GM18499 (cell line): ENCODE results near the gene F10.

Experiments
- ATAC-seq: cut with Tn5 transposase; IDR thresholded peaks from one replicate; pipeline ENCODE4 v1.9.1; 2021; ENCODE audit warnings: moderate number of reproducible peaks; ENCODE audit not compliant: insufficient read depth, unreplicated experiment

F10 gene

DNA sequence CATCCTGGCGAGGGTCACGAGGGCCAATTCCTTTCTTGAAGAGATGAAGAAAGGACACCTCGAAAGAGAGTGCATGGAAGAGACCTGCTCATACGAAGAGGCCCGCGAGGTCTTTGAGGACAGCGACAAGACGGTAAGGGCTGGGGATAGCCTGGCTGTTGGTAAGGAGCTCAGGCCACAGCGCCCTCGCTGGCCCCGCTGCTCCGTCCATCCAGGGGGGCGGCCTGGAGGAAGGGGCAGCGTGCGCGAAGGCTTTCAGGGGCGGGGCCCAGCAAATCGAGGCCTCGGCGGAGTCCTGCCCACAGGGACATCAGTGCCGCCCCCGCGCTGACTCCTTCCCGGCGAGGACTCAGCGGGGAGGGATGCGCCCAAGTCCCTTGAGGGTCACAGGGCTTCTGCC is 6.9 kb downstream of the F10 start:
- ATAC-seq: no peak

DNA sequence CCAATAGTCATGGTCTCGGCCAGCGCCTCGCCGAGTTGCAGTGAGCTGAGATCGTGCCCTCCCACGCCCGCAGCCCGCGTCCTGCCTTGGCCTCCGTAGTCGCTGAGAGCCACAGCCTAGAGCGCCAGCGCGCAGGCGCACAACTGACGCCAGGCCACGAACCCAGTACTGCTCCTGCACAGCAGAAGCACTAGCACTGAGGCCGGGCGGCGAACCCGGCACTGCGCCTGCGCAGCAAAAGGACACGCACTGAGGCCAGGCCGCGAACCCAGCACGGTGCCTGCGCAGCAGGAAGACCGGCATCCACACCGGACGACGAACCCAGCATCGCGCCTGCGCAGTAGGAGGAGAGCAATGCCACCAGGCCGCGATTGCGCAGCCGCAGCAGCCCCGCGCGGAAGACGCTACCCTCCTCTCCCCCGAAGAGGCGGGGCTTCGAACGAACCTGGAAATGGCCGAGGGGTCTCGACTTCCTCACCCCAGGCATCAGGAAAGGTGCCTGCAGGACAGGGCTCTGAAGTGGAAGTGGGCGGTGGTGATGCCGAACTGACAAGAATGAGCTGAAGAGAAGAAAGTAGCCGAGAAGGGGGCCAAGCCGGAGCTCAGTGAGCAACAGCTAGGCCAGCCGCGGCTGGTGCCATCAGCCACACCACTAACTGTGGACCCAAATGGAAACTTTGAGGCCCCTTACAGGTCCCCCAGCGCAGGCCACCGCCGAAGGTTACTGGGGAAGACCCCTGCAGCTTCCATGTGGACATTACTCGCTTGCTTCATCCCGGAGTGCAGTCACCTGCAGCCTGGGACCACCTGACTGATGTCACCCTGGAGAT is 7.5 kb downstream of the F10 start:
- no peak for ATAC-seq

GRCh38 chr13:113135281-113135760 is 12.7 kb downstream of the F10 start:
- no peak for ATAC-seq

DNA sequence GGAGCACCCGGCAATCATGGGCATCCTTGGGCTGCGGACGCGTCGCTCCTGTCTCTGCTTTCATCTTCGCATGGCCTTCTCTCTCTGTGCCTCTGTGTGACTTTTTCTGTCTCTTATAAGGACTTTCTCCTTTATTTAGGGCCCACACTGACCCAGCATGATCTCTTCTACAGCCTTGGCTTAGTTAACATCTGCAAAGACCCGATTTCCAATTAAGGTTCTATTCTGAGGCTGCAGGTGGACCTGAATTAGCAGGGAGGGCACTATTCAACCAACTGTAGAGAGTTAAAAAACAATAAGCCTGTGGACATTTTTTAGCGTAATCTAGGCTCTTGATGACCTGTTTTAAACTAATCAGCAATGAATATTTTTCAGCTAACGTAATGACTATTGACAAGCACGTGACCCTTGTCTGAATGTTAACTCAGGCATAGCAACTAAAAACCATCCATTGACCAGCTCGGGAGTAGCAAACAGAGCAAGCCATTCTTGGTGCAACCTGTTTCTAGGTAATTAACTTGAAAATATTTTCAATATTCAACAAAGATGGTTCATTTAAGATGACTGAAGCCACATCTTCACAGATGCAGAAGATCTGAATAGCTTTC is 15.2 kb downstream of the F10 start:
- no peak for ATAC-seq

- no peak for ATAC-seq
Observed at GRCh38 chr13:113138792-113139551, 16.4 kb downstream of the F10 start.

DNA sequence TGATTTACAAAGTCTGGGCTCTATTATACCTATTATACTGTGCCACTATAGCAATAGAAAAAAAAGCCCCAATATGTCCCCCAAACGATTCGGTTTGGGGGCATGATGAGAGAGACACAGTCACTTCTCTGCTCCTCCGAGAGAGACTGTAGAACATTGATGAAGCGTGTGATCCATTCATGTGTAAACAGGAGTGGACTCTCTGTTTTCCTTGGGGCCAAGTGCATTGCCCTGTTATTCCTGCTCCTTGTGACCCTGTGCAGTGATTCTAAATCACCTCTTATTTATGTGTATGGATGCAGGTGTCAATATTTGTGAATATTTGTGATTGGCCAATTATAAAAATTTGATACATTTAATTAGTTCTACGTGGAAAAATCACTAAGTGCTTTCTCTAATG is 17.0 kb downstream of the F10 start:
- no peak for ATAC-seq

DNA sequence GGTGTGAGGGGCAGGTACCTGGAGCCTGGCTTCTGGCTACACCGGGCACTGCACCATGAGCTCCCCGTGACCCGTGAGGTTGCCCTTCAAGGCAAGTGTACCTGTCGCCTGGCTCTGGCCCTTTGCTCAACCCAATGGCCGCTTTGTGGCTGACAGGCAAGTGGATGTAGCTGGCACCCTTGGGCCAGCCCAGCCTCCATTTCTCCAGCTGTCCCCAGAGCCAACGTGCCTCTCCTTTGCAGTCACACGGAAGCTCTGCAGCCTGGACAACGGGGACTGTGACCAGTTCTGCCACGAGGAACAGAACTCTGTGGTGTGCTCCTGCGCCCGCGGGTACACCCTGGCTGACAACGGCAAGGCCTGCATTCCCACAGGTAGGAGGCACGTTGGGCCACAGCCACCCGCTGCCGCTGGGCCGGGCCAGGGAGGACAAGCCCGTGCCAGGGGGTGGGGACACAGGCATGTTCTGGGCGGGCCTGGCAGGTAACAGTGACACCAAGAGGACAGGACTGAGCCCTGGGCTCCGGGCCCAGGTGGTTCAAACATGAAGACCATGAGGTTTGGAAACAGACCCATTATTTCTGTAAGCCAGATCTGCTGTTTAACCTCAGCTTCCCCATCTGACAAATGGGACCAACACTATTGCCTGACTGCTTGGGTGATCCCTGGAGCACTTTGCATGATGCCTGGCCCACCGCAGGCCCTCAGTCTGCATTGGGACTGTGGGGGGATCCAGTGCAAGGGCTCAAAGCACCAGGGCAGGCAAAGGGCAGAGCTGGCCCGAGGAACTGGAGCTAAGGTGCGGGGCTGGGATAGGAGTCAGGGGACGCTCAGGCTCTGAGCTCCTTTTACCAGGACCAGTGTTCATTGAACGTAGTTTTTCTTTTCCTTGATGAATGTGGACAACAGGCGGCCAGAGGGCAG is 18.3 kb downstream of the F10 start:
- ATAC-seq: no peak

DNA sequence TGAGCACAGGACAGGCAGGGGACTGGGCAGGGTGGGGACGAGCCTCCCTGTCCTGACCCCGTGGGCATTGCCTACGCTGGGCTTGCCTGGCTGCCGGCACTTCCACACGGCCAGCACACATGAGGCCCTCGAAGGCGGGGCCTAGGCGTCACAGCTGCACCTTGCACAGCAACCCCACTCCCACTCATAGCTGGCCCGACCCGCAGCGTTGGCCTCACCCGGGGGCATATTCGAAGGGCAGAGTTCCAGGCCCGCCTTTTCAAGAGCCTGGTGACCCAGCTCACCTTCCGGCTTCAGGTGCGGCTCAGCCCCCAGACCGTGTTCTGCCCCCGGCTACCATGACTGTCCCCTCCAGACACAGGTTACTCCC is 19.0 kb downstream of the F10 start:
- ATAC-seq: no peak

- ATAC-seq: no peak
Observed at GRCh38 chr13:113142876-113143275, 20.3 kb downstream of the F10 start.

DNA sequence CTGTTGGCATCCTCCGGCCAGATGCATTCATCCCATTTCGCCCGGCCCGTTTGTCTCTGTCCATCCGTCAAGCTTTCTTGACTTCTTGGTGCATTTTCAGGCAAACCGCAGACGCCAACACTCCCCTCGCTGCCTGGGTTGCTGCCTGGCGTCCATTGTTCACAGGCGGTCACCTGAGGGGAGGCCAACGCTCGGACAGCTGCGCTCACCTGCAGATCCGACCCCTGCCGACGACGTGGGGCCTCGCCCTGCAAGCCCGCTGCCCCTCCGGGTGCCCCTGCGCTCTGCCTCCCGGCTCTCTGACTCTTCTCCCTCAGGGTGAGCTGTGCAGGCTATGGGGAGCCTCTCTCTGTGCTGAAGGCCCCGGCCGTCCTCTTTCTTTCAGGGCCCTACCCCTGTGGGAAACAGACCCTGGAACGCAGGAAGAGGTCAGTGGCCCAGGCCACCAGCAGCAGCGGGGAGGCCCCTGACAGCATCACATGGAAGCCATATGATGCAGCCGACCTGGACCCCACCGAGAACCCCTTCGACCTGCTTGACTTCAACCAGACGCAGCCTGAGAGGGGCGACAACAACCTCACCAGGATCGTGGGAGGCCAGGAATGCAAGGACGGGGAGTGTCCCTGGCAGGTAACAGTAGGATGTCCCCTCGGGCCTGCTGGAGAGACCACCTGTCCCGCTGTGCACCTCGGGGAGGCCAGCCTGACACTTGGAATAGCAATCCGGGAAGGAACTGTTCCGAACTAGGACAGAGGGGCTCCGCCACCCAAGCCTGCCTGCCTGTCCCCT is 21.1 kb downstream of the F10 start:
- ATAC-seq: no peak

DNA sequence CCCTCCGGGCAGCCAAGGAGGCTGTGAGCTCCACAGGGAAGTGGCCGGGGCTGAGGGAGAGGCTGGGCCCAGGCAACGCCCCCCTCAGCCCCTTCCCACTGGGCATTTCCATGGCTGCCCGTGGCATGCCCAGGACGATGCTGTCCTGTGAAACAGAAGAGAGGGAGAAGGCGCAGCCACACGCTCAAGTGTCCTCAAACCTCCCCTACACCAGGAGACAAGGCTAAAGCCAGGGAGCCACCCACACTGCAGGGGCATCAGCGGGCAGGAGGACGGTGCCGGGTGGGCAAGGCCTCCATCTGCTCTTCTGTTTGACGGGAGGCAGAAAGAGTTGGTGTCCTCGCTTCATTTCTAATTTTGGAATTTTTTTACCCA is 21.6 kb downstream of the F10 start:
- ATAC-seq: no peak

DNA sequence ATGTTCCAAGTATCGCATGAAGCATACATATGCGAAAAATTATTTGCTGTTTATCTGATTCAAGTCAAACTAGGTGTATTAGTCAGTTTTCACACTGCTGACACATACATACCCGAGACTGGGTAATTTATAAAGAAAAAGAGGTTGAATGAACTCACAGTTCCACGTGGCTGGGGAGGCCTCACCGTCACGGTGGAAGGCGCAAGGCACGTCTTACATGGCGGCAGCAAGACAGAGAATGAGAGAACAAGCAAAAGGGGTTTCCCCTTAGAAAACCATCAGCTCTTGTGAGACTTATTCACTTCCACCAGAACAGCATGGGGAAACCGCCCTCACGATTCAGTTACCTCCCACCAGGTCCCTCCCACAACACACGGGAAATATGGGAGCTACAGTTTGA is 22.9 kb downstream of the F10 start:
- no peak for ATAC-seq

DNA sequence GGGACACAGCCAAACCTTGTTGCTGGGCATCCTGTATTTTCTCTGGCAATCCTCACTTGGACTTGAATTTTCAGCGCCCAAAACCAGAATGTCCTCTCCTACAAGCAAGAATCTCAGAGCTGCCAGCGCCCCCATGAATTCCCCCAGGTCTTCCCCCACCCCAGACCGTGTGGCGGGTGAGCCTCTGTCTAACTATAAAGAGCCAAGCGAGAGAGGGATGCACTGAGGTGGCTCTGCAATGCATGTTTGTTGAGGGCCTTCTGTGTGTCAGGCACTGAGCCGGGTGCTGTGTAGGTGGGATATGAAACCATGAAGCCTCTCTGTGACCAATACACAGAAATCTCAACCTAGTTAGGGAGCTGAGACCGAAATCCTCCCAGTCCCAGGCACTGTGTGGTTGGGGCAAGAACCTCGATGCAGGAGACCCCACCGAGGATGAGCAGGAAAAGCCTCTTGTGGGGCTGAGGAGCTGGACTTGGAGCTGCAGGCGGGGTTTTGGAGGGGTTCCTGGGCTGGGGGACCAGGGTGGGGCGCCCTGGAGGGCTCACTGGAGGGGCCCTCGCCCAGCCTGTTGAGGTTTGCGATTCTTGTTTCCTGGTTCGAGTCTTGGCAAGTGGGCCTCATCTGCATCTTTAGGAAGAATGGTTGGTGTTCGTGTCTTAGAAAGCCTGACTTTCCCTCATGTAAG is 23.5 kb downstream of the F10 start:
- no peak for ATAC-seq

DNA sequence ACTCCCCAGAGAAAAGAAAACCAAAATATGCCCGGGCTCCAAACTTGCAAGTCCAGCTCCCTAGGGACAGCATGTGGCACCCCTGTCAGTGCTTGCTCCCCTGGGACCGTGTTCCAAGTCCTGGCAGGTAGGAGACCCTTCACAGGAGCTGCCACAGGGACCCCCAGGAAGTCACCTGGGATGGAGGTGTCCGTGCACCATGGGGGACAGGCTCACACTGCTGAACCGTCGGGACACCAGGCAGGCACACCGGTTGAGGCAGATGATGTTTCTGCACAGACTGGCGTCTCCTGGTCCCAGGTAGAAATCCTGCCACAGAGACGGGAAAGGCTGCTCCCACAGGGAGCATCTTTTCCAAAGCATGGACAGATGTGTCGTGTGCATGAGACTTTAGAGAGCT is 24.2 kb downstream of the F10 start:
- ATAC-seq: no peak

- no peak for ATAC-seq
Observed at GRCh38 chr13:113147206-113147605, 24.6 kb downstream of the F10 start.

DNA sequence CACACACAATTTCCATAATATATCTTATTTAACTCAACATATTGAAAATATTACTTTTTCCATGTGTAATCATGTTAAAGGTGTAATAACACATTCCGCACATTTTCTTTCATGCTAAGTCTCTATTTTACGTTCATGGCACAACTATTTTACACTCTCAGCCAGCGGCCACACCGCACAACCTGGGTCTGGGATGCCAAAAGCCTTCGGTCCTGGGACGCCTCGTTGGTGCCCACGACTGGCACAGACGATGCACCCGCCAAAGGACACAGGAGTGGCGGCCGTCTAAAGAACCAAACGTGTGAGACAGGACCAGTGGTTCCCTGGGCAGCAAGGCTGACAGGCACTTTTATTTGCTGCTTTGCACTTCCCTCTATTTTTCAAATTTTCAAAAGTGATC is 25.8 kb downstream of the F10 start:
- no peak for ATAC-seq

- no peak for ATAC-seq
Observed at GRCh38 chr13:113148940-113149503, 26.4 kb downstream of the F10 start.

DNA sequence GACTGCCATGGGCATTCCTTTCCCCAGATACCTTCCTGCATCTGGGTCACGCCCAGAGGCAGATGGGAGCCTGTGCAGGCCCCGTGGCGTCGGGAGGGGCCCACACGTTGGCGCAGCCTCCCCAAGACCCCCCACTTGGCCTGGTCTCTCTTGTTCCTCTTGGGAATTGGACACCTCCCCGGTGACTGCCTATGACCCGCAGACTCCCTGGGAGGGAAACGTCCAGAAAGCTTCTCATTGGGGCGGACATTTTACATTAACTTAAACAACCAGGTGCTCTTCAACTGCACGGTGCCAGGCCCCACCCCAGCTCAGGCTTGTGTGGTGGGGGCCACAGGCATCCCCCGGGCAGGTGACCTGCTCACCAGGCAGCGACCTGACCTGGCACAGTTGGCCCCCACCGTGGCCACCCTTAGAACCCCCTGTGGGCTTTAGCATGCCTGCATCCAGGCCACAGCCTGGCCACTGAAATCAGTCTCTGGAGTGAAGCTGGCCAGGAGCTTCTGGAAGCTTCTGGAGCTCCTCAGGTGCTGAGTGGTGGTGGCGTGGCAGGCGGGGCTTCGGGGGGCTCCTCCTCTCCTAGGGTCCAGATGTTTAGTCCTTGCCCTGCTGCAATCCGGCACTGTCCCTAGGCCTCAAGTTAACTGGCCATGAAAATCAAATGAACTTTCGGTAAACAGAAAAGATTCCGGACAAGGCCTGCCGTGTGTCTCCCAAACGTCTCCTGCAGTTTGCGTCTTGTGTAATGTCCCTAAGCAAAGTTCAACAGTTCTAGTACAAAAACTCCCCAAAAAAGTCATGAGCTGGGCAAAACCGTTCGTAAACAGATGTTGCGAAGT is 27.3 kb downstream of the F10 start:
- no peak for ATAC-seq
